SK-N-SH (cell line): ENCODE data around the gene ANLN. TPM values are rescaled to one million over a fixed set of nuclear protein-coding genes. Genes with fewer than 3 reads are reported as not detected.
A peak's percentile ranks its signal among the peaks of the same experiment; 100 is the strongest.

ENCODE experiments used
- CTCF ChIA-PET: fragments of 300-600, 350-600 bp; formaldehyde crosslinking; extraction: SDS; loops from one replicate; lab custom pipeline; 2021; lab: Yijun Ruan, JAX
- POLR2A ChIA-PET: fragments of 350-600 bp; sonication (Branson Sonifier 250); formaldehyde crosslinking; extraction: SDS; loops from one replicate; lab custom pipeline; 2020; ENCODE audit warnings: antibody characterized with exemption, inconsistent platforms; lab: Yijun Ruan, JAX
- DNase-seq: peaks from one replicate; pipeline ENCODE4 v3.0.0; 2012
- H2AFZ ChIP-seq: fragments of 200-600 bp; sonication (generic); 2 replicates; pipeline ENCODE4 v1.8.1; 2016; ENCODE audit warnings: antibody characterized with exemption, mild to moderate bottlenecking, low read depth
- H3F3A ChIP-seq: fragments of 200-600 bp; sonication (generic); replicated peaks from 2 replicates; pipeline ENCODE3; 2016; ENCODE audit warnings: antibody characterized with exemption, mild to moderate bottlenecking; ENCODE audit not compliant: insufficient read depth
- H3K27ac ChIP-seq, 2 experiments: fragments of 200-500 bp in 1 of 2; fragments of 200-600 bp in 1 of 2; sonication (Bioruptor generic) in 1 of 2; sonication (generic), shearing (Covaris generic) in 1 of 2; 2 replicates each; pipeline versions ENCODE4 v1.5.1 to v1.6.1; 2014 to 2016; ENCODE audit warnings: low read depth in 2 of 2, inconsistent platforms in 1 of 2, low read length in 1 of 2, mild to moderate bottlenecking in 1 of 2, mixed read lengths in 1 of 2
- H3K27me3 ChIP-seq: fragments of 200-600 bp; sonication (generic), shearing (Covaris generic); 2 replicates; pipeline ENCODE4 v1.6.1; 2016; ENCODE audit warnings: mixed run types; ENCODE audit not compliant: insufficient read depth
- H3K36me3 ChIP-seq, 2 experiments: fragments of 200-500 bp in 1 of 2; fragments of 200-600 bp in 1 of 2; sonication (Bioruptor generic) in 1 of 2; sonication (generic) in 1 of 2; replicated peaks in 1 of 2; 2 replicates each; pipeline versions ENCODE3 to v1.5.1; 2014 to 2016; ENCODE audit warnings: low read length in 1 of 2, mild to moderate bottlenecking in 1 of 2; ENCODE audit not compliant: insufficient read depth in 2 of 2, control insufficient read depth in 1 of 2
- H3K4me1 ChIP-seq, 2 experiments: fragments of 200-500 bp in 1 of 2; fragments of 200-600 bp in 1 of 2; sonication (Bioruptor generic) in 1 of 2; sonication (generic), shearing (Covaris generic) in 1 of 2; 2 replicates each; pipeline versions ENCODE4 v1.5.1 to v1.6.1; 2014 to 2016; ENCODE audit warnings: low read depth in 1 of 2, low read length in 1 of 2, mixed run types in 1 of 2; ENCODE audit not compliant: insufficient read depth in 2 of 2, control insufficient read depth in 1 of 2
- H3K4me2 ChIP-seq: fragments of 200-600 bp; sonication (generic), shearing (Covaris generic); 2 replicates; pipeline ENCODE4 v1.6.1; 2017; ENCODE audit warnings: mixed run types
- H3K4me3 ChIP-seq, 2 experiments: fragments of 200-500 bp in 1 of 2; fragments of 200-600 bp in 1 of 2; sonication (Bioruptor generic) in 1 of 2; sonication (generic), shearing (Covaris generic) in 1 of 2; 2 replicates each; pipeline versions ENCODE4 v1.5.1 to v1.8.1; 2014 to 2016; ENCODE audit warnings: low read depth in 2 of 2, inconsistent platforms in 1 of 2, low read length in 1 of 2, mild to moderate bottlenecking in 1 of 2, mixed read lengths in 1 of 2, moderate library complexity in 1 of 2
- H3K79me2 ChIP-seq: fragments of 200-600 bp; sonication (generic); 2 replicates; pipeline ENCODE4 v1.8.1; 2017; ENCODE audit warnings: mild to moderate bottlenecking; ENCODE audit not compliant: insufficient read depth
- H3K9ac ChIP-seq: fragments of 200-600 bp; sonication (generic); 2 replicates; pipeline ENCODE4 v1.6.1; 2017; ENCODE audit warnings: mixed run types
- H3K9me2 ChIP-seq: fragments of 200-600 bp; sonication (generic); 2 replicates; pipeline ENCODE4 v1.6.1; 2017; ENCODE audit warnings: mixed run types
- H3K9me3 ChIP-seq: fragments of 200-600 bp; sonication (generic); 2 replicates; pipeline ENCODE4 v1.6.1; 2017; ENCODE audit warnings: mixed run types, mild to moderate bottlenecking, moderate library complexity
- H4K20me1 ChIP-seq: fragments of 200-600 bp; sonication (generic); 2 replicates; pipeline ENCODE4 v1.6.1; 2017; ENCODE audit warnings: mild to moderate bottlenecking, mixed run types; ENCODE audit not compliant: insufficient read depth
- EP300 ChIP-seq, 2 experiments: IDR thresholded peaks; 2 replicates each; pipeline versions ENCODE4 v1.4.0 to v1.6.1; 2012; ENCODE audit warnings: borderline replicate concordance in 1 of 2, low read depth in 1 of 2, low read length in 1 of 2
- EZH2phosphoT487 ChIP-seq: fragments of 200-600 bp; sonication (generic); IDR thresholded peaks from 2 replicates; pipeline ENCODE4 v1.6.1; 2017; ENCODE audit warnings: low read depth, mixed run types, mild to moderate bottlenecking, antibody characterized with exemption, moderate library complexity, borderline replicate concordance
- GABPA ChIP-seq: IDR thresholded peaks from 2 replicates; pipeline ENCODE4 v1.4.0; 2012; ENCODE audit warnings: low read depth, mild to moderate bottlenecking
- GATA2 ChIP-seq: sonication (generic); formaldehyde crosslinking; IDR thresholded peaks from 2 replicates; pipeline ENCODE4 v1.5.0; 2020; ENCODE audit warnings: mild to moderate bottlenecking, missing genetic modification reagents
- PBX3 ChIP-seq: IDR thresholded peaks from 2 replicates; pipeline ENCODE4; 2012
- RAD21 ChIP-seq: IDR thresholded peaks from 2 replicates; pipeline ENCODE4 v1.6.1; 2012; ENCODE audit warnings: mild to moderate bottlenecking, low read length
- RCOR1 ChIP-seq: fragments of 150-350 bp; IDR thresholded peaks from 2 replicates; pipeline ENCODE4 v1.6.1; 2017; ENCODE audit warnings: antibody characterized with exemption, low read length
- TCF12 ChIP-seq: IDR thresholded peaks from 2 replicates; pipeline ENCODE4 v1.4.0; 2012
- USF1 ChIP-seq: IDR thresholded peaks from 2 replicates; pipeline ENCODE4 v1.4.0; 2012; ENCODE audit warnings: low read depth, borderline replicate concordance
- whole genome bisulfite sequencing: methylation state at CpG from one replicate; pipeline ENCODE4 v1.1.6; 2017; ENCODE audit warnings: low lambda C conversion rate; 5-methylcytosine and 5-hydroxymethylcytosine counted together
- polyA plus RNA-seq, 3 experiments: library from polyadenylated mRNA; depleted of rRNA; stranded (reverse); fragments of >200 nt; gene quantifications; 2 replicates each; pipeline ENCODE4 v1.2.3, GENCODE V29; 2012

The ANLN gene
- polyA plus RNA-seq, 1 of the 3 experiments (the other 2 are of a cell fraction) = 17.1 TPM

GRCh38 chr7:36404639-36405408 is 15.2 kb downstream of the ANLN start:
- no peaks in the 10 kb centered on the region for H3K27me3 ChIP-seq
- no peak for DNase-seq
- H3K9me3 ChIP-seq = no peaks in the 10 kb centered on the region
- 91% methylated on average over 7 of the region's 7 CpGs for WGBS
- no peak overlapping the region for H3K4me3 ChIP-seq
- H3K4me2 ChIP-seq = peak overlapping the region; percentile 2; the same call in 1 of the 2 replicates
- ChIA-PET POLR2A (no interaction called here), CTCF (no interaction called here)
- H2AFZ ChIP-seq = peak overlapping the region; percentile 31
- peaks cover 15 to 28% of the 10 kb centered on the region in 2 experiments; a peak in 3 of 4 replicates for H3K4me1 ChIP-seq
- peaks cover 19 to 31% of the 10 kb centered on the region in 2 experiments for H3K36me3 ChIP-seq
- H3K9me2 ChIP-seq = no peaks in the 10 kb centered on the region
- H3K79me2 ChIP-seq = peaks cover 100% of the 10 kb centered on the region
- no peak overlapping the region for H3K9ac ChIP-seq
- peak overlapping the region in 1 of 2 experiments; percentile 34; a peak in 2 of 4 replicates for H3K27ac ChIP-seq
- TF ChIP-seq GABPA = no peak
- TF ChIP-seq USF1 = no peak
- TF ChIP-seq TCF12 = no peak
- TF ChIP-seq GATA2 (CRISPR knock-in tag) = 0 out of 2 replicates have a peak, but pooled peaks have one; percentile 23
- peaks cover 14% of the 10 kb centered on the region for H3F3A ChIP-seq
- peaks cover under 1% of the 10 kb centered on the region; the same call in 1 of the 2 replicates for H4K20me1 ChIP-seq

GRCh38 chr7:36405409-36405803 is 15.7 kb downstream of the ANLN start:
- Histone ChIP-seq H3F3A (peaks cover 8% of the 10 kb centered on the region), H3K27ac (peak overlapping the region in 1 of 2 experiments; percentile 34; a peak in 2 of 4 replicates), H3K4me1 (peaks cover 15 to 23% of the 10 kb centered on the region in 2 experiments; a peak in 3 of 4 replicates), H3K4me2 (peak overlapping the region; percentile 2; the same call in 1 of the 2 replicates), H2AFZ (peak overlapping the region; percentile 16; the same call in 1 of the 2 replicates), H3K79me2 (peaks cover 100% of the 10 kb centered on the region), H3K9me2 (no peaks in the 10 kb centered on the region), H3K27me3 (no peaks in the 10 kb centered on the region), H4K20me1 (no peaks in the 10 kb centered on the region), H3K4me3 (no peak overlapping the region), H3K9ac (no peak overlapping the region), H3K36me3 (peaks cover 19 to 36% of the 10 kb centered on the region in 2 experiments), H3K9me3 (no peaks in the 10 kb centered on the region)
- CTCF ChIA-PET = interaction anchor here (0.8 to 1.8 kb wide), 3 partner anchors 9 to 420 kb away, joined by 3 to 6 read pairs (median 4); no protein-coding TSS in a partner anchor
- no peak for DNase-seq
- WGBS = 96% methylated on average over 1 of the region's 1 CpG
- POLR2A ChIA-PET = no interaction called here
- TF ChIP-seq RCOR1 = peak; percentile 42; the same call in 1 of the 2 replicates
- no peak for TF ChIP-seq EZH2phosphoT487
- no peak for TF ChIP-seq PBX3
- TF ChIP-seq RAD21 = no peak
- TF ChIP-seq EP300 (IDR thresholded peaks at IDR 0.05; ENCODE audit: borderline replicate concordance in 1 of 2, low read depth in 1 of 2, low read length in 1 of 2) = peak in 1 of 2 experiments; percentile 33; a peak in 1 of 4 replicates
- TF ChIP-seq GATA2 (CRISPR knock-in tag) = no peak
